ENCODE measurements around the gene PDLIM7. TPM values are rescaled to one million over a fixed set of nuclear protein-coding genes. Genes with fewer than 3 reads are reported as not detected.

Gene PDLIM7
- total RNA-seq, 1 donor from 2014 or later = 113 TPM

GRCh38 chr5:177470759-177471536 is 26.5 kb downstream of the PDLIM7 start:
- no peaks in the 10 kb centered on the region for H3K9me3 Mint-ChIP-seq (ENCODE audit: low read depth)
- peaks cover 22% of the 10 kb centered on the region for H3K36me3 Mint-ChIP-seq (ENCODE audit: insufficient read depth)
- H3K27ac Mint-ChIP-seq = peak overlapping the region; percentile 92
- H3K27me3 Mint-ChIP-seq = peaks cover 5% of the 10 kb centered on the region
- H3K4me1 Mint-ChIP-seq (ENCODE audit: low read depth) = peaks cover 26% of the 10 kb centered on the region
- H3K4me3 Mint-ChIP-seq (ENCODE audit: low read depth) = peak overlapping the region; percentile 82
- DNase-seq (ENCODE audit: low spot score, unreplicated experiment) = no peak
- no peak for TF ChIP-seq CTCF (IDR thresholded peaks at IDR 0.05; ENCODE audit: unreplicated experiment)

DNA sequence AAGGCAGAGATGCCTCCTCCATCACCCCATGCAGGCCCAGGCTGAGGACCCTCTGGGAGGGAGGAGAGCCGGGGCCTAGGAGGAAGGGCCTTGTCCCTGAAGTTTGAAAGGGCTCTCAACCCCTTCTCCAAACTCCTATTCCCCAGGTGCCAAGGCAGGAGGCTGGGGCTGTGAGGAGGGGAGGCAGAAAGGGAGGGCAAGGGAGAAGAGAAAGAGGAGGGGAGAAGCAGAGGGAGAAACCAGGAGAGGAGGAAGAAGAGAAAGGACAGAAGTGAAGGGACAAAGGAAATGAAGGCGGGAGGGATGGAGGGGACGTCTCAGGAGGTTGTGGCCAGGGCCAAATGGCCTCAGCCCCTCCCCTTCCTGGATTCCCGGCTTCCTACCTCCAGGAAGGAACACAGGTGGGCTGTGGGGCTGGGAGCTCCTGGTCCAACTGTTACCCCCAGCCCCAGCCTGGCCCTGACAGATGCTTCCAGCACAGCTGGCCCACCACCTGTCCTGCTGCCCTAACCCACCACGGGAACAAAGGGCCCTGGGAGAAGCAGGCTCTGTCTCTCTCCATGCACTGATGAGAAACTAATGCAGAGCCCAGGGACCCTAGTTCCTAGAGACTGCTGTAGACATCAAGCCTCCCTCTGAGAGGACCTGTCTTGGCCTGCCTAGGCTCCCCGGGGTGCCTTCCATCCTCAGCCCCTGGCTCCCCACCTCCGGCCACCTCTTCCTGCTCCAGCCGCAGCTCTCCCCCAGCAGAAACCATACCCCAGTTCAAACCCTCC is 27.5 kb downstream of the PDLIM7 start:
- Mint-ChIP-seq H3K36me3 (ENCODE audit: insufficient read depth) (peaks cover 32% of the 10 kb centered on the region), H3K27me3 (no peaks in the 10 kb centered on the region), H3K9me3 (ENCODE audit: low read depth) (no peaks in the 10 kb centered on the region), H3K4me3 (ENCODE audit: low read depth) (peak overlapping the region; percentile 64), H3K27ac (peak overlapping the region; percentile 92), H3K4me1 (ENCODE audit: low read depth) (peaks cover 26% of the 10 kb centered on the region)
- no peak for TF ChIP-seq CTCF (IDR thresholded peaks at IDR 0.05; ENCODE audit: unreplicated experiment)
- DNase-seq (ENCODE audit: low spot score, unreplicated experiment) = no peak

DNA sequence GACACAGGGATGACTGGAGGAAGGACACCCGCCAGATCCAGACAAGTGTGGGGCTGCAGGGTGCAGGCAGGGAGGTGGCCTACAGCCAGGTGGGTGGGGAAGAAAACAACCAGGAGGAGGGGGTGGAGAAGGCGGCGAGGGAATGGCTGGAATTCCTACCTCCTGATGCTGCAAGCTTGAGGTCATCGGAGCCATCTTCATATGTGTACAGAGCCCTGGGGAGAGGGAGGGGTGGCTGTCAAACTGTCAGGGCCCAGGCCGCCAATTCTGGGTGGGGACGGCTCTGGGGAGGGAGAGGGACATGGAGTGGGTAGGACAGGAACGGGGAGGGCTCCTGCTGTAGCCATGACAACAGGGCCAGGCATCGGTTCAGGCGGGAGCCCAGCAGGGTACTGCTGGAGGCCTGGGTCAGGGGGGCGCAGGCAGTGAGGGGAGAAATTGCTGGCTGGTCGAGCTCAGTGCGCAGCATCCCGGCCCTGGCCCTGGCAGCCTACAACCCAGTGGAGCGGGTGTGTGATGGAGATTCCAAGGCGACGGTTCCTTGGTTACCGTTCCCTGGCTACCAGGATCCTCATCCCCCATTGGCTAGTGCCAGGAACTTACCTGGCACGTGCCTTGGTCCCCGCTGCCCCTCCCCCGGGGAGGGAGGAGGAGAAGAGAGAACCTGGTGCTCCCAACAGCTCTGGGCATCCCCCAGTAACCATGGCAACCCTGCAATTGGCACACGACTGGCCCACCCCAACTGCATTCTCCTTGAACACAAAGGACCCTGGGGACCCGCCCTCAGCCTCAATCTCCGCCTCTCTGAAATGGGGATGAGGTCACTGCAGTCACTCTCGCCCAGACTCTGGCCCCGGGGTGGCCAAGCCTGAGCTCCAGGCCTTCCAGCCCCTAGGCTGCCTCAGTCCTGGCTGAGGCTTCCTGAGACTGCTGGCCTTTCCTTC is 28.4 kb downstream of the PDLIM7 start:
- no peaks in the 10 kb centered on the region for H3K27me3 Mint-ChIP-seq
- DNase-seq (ENCODE audit: low spot score, unreplicated experiment) = no peak
- H3K9me3 Mint-ChIP-seq (ENCODE audit: low read depth) = no peaks in the 10 kb centered on the region
- peaks cover 32% of the 10 kb centered on the region for H3K36me3 Mint-ChIP-seq (ENCODE audit: insufficient read depth)
- peaks cover 23% of the 10 kb centered on the region for H3K4me1 Mint-ChIP-seq (ENCODE audit: low read depth)
- H3K4me3 Mint-ChIP-seq (ENCODE audit: low read depth) = peak overlapping the region; percentile 16
- TF ChIP-seq CTCF (IDR thresholded peaks at IDR 0.05; ENCODE audit: unreplicated experiment) = no peak
- peak overlapping the region; percentile 84 for H3K27ac Mint-ChIP-seq

DNA sequence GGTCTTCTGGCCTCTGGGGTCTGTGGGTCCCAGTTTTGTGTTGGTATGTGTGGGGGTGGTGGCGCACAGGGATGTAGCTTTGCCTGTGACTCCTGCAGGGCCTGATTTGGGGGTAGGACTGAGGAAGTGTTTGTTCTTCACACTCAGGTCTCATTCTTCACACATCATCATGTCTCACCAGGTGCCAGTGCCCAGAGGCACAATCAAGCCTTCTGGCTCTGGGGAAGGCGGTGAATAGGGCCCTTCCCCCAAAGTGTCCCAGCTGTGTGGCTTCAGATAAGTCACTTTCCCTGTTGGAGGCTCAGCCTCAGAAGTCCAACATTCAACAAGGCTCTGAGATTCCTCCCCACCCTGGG is 29.1 kb downstream of the PDLIM7 start:
- Mint-ChIP-seq H3K36me3 (ENCODE audit: insufficient read depth) (peaks cover 36% of the 10 kb centered on the region), H3K9me3 (ENCODE audit: low read depth) (no peaks in the 10 kb centered on the region), H3K4me1 (ENCODE audit: low read depth) (peaks cover 21% of the 10 kb centered on the region), H3K4me3 (ENCODE audit: low read depth) (no peak overlapping the region), H3K27ac (peak overlapping the region; percentile 84), H3K27me3 (no peaks in the 10 kb centered on the region)
- DNase-seq (ENCODE audit: low spot score, unreplicated experiment) = no peak
- no peak for TF ChIP-seq CTCF (IDR thresholded peaks at IDR 0.05; ENCODE audit: unreplicated experiment)

DNA sequence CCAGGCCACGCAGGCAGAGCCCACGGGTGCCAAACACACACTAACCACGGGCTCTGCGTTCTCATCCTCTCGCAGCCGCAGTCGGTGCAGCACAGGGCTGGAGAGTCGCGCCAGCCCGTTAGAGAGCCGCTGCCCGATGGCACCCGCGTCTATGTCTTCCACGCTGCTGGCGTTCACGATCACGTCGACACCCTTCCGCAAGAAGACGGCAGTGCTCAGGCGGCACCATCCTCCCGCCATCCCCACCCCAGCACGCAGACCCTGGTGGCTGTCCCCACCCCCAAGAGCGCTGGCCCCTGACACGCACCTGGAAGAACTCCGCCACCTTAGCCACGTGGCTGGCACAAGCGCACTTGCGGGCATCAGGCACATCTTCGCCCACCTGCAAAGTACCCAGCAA is 30.0 kb downstream of the PDLIM7 start:
- no peak overlapping the region for H3K4me3 Mint-ChIP-seq (ENCODE audit: low read depth)
- no peaks in the 10 kb centered on the region for H3K9me3 Mint-ChIP-seq (ENCODE audit: low read depth)
- no peaks in the 10 kb centered on the region for H3K27me3 Mint-ChIP-seq
- no peak for TF ChIP-seq CTCF (IDR thresholded peaks at IDR 0.05; ENCODE audit: unreplicated experiment)
- no peak for DNase-seq (ENCODE audit: low spot score, unreplicated experiment)
- peaks cover 21% of the 10 kb centered on the region for H3K4me1 Mint-ChIP-seq (ENCODE audit: low read depth)
- peaks cover 41% of the 10 kb centered on the region for H3K36me3 Mint-ChIP-seq (ENCODE audit: insufficient read depth)
- H3K27ac Mint-ChIP-seq = peak overlapping the region; percentile 52

Data from progenitor cell of endocrine pancreas (in vitro differentiated cells).